OCI-LY7 (cell line): ENCODE data around the gene MYMX. TPM values are rescaled to one million over a fixed set of nuclear protein-coding genes. Genes with fewer than 3 reads are reported as not detected.

Experiments
- BruUV-seq: library from RNA; stranded (reverse); fragments of 400-500 nt; replicated peaks from 2 replicates; lab custom pipeline; 2021; lab: Mats Ljungman, UMichigan
- CTCF ChIA-PET: fragments of 300-600 bp; sonication (Branson Sonifier 250); formaldehyde crosslinking; loops from one replicate; lab custom pipeline; 2022; ENCODE audit warnings: antibody characterized with exemption; ENCODE audit not compliant: unreplicated experiment; lab: Charles Lee
- POLR2A ChIA-PET: fragments of 300-600 bp; sonication (Branson Sonifier 250); formaldehyde crosslinking; loops from one replicate; lab custom pipeline; 2022; ENCODE audit warnings: antibody characterized with exemption; lab: Charles Lee
- DNase-seq: peaks from one replicate; pipeline ENCODE4 v3.0.0-alpha.2; 2015; ENCODE audit warnings: low spot score
- H2AFZ ChIP-seq: fragments of 200-600 bp; sonication (generic), shearing (Covaris generic); 2 replicates; pipeline ENCODE4 v1.6.1; 2014; ENCODE audit warnings: mild to moderate bottlenecking, antibody characterized with exemption, low read length, moderate library complexity
- H3K27ac ChIP-seq: fragments of 200-600 bp; sonication (generic); 2 replicates; pipeline ENCODE4 v1.5.1; 2014; ENCODE audit warnings: mixed run types, low read depth, mild to moderate bottlenecking, moderate library complexity, low read length, inconsistent platforms; ENCODE audit not compliant: poor library complexity, severe bottlenecking
- H3K36me3 ChIP-seq: fragments of 200-600 bp; sonication (generic); 2 replicates; pipeline ENCODE4 v1.6.1; 2014; ENCODE audit warnings: mild to moderate bottlenecking, antibody characterized with exemption, low read length, moderate library complexity, mixed read lengths; ENCODE audit not compliant: insufficient read depth
- H3K4me1 ChIP-seq: fragments of 200-600 bp; sonication (generic); 2 replicates; pipeline ENCODE4 v1.5.1; 2014; ENCODE audit warnings: mild to moderate bottlenecking, low read length; ENCODE audit not compliant: insufficient read depth, poor library complexity, severe bottlenecking
- H3K4me2 ChIP-seq: fragments of 200-600 bp; sonication (generic); 2 replicates; pipeline ENCODE4 v1.6.1; 2014; ENCODE audit warnings: mild to moderate bottlenecking, low read length
- H3K4me3 ChIP-seq: fragments of 200-600 bp; sonication (generic); 2 replicates; pipeline ENCODE4 v1.5.1; 2014; ENCODE audit warnings: mild to moderate bottlenecking, low read depth, low read length; ENCODE audit not compliant: poor library complexity, severe bottlenecking
- H3K79me2 ChIP-seq: fragments of 200-600 bp; sonication (generic); 2 replicates; pipeline ENCODE4 v1.6.1; 2016; ENCODE audit warnings: low read depth, mild to moderate bottlenecking, low read length, moderate library complexity, mixed read lengths; ENCODE audit not compliant: insufficient read depth
- H3K9me2 ChIP-seq: fragments of 200-600 bp; sonication (generic); 2 replicates; pipeline ENCODE4 v1.6.1; 2016; ENCODE audit warnings: mild to moderate bottlenecking, low read length, mixed read lengths; ENCODE audit not compliant: insufficient read depth
- H3K9me3 ChIP-seq: fragments of 200-600 bp; sonication (generic); 2 replicates; pipeline ENCODE4 v1.6.1; 2014; ENCODE audit warnings: mild to moderate bottlenecking, mixed run types, low read length, mixed read lengths
- H4K20me1 ChIP-seq: fragments of 200-600 bp; sonication (generic); 2 replicates; pipeline ENCODE4 v1.6.1; 2014; ENCODE audit warnings: mild to moderate bottlenecking, antibody characterized with exemption, low read length, moderate library complexity, mixed read lengths; ENCODE audit not compliant: insufficient read depth
- EZH2phosphoT487 ChIP-seq: fragments of 200-600 bp; sonication (generic); IDR thresholded peaks from 2 replicates; pipeline ENCODE4 v1.6.1; 2018; ENCODE audit warnings: low read depth, borderline replicate concordance, mild to moderate bottlenecking, mixed run types, antibody characterized with exemption, low read length, moderate library complexity, mixed read lengths
- intact Hi-C: fragments of 100-400 bp; cut with micrococcal nuclease; formaldehyde crosslinking; loops from one replicate; pipeline ENCODE4 v1.10.0; 2022; ENCODE audit not compliant: unreplicated experiment
- total RNA-seq, 2 experiments: library from RNA; depleted of rRNA in 1 of 2; stranded (reverse); fragments of >200 nt in 1 of 2; shearing (Covaris generic) in 1 of 2; gene quantifications; 2 replicates each; pipeline ENCODE4 v1.2.3, GENCODE V29; 2014 to 2022
- TF ChIP-seq, protein P1 (sequence below): fragments of 200-600 bp; sonication (generic); conservative IDR thresholded peaks from 2 replicates; pipeline ENCODE4 v1.5.1; 2014; ENCODE audit warnings: mild to moderate bottlenecking, antibody characterized with exemption, low read length, moderate library complexity, mixed read lengths

Gene MYMX
- total RNA-seq, 2 experiments from 2014 or later: not detected

GRCh38 chr6:44224965-44225305 lies 8.2 kb downstream of the MYMX start:
- DNase-seq: no peak
- ChIA-PET POLR2A (interaction anchor here (1.1 to 3.9 kb wide), 8 partner anchors 10 to 163 kb away, joined by 3 to 15 read pairs (median 4); partner anchors contain the start of gene CDC5L), CTCF (interaction anchor here (0.9 to 2.5 kb wide), 7 partner anchors 8 to 37 kb away, joined by 3 to 15 read pairs (median 4); no protein-coding TSS in a partner anchor)
- Histone ChIP-seq H3K79me2 (peaks cover 27% of the 10 kb centered on the region), H2AFZ (no peak overlapping the region), H3K9me3 (no peaks in the 10 kb centered on the region), H3K9me2 (no peaks in the 10 kb centered on the region), H3K27ac (peak overlapping the region; percentile 71), H3K4me1 (peaks cover 51% of the 10 kb centered on the region), H3K4me2 (peak overlapping the region; percentile 99), H3K4me3 (peak overlapping the region; percentile 83), H3K36me3 (peaks cover 26% of the 10 kb centered on the region), H4K20me1 (peaks cover 10% of the 10 kb centered on the region)
- intact Hi-C loops: loop anchor here (2.0 to 10.0 kb wide), 3 partner anchors 40 to 520 kb away; partner anchors contain the start of genes NFKBIE and VEGFA
- BruUV-seq: no TSS peak
- TF ChIP-seq, protein P1, sequence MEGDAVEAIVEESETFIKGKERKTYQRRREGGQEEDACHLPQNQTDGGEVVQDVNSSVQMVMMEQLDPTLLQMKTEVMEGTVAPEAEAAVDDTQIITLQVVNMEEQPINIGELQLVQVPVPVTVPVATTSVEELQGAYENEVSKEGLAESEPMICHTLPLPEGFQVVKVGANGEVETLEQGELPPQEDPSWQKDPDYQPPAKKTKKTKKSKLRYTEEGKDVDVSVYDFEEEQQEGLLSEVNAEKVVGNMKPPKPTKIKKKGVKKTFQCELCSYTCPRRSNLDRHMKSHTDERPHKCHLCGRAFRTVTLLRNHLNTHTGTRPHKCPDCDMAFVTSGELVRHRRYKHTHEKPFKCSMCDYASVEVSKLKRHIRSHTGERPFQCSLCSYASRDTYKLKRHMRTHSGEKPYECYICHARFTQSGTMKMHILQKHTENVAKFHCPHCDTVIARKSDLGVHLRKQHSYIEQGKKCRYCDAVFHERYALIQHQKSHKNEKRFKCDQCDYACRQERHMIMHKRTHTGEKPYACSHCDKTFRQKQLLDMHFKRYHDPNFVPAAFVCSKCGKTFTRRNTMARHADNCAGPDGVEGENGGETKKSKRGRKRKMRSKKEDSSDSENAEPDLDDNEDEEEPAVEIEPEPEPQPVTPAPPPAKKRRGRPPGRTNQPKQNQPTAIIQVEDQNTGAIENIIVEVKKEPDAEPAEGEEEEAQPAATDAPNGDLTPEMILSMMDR: no peak
- TF ChIP-seq EZH2phosphoT487: no peak

- peaks cover 10% of the 10 kb centered on the region for H4K20me1 ChIP-seq
- H3K9me2 ChIP-seq: no peaks in the 10 kb centered on the region
- peak overlapping the region; percentile 99 for H3K4me2 ChIP-seq
- H3K36me3 ChIP-seq: peaks cover 34% of the 10 kb centered on the region
- no peak overlapping the region for H2AFZ ChIP-seq
- no peaks in the 10 kb centered on the region for H3K9me3 ChIP-seq
- no peak overlapping the region for H3K27ac ChIP-seq
- no peak for TF ChIP-seq EZH2phosphoT487
- TF ChIP-seq, protein P1: no peak
- POLR2A ChIA-PET: interaction anchor here (0.6 to 3.9 kb wide), 3 partner anchors 9 to 88 kb away, joined by 3 to 15 read pairs (median 8); no protein-coding TSS in a partner anchor
- H3K79me2 ChIP-seq: peaks cover 27% of the 10 kb centered on the region
- peaks cover 48% of the 10 kb centered on the region for H3K4me1 ChIP-seq
- no TSS peak for BruUV-seq
- CTCF ChIA-PET: interaction anchor here (2.5 kb wide), 1 partner anchor 9 kb away, joined by 15 read pairs; no protein-coding TSS in a partner anchor
- intact Hi-C loops: loop anchor here (2.0 to 10.0 kb wide), 3 partner anchors 39 to 521 kb away; partner anchors contain the start of genes NFKBIE and VEGFA
- peak overlapping the region; percentile 83 for H3K4me3 ChIP-seq
- peak; percentile 39 for DNase-seq
Observed at GRCh38 chr6:44225579-44226325, 9.0 kb downstream of the MYMX start.
